H1 (cell line): ENCODE results near the gene JDP2. TPM values are rescaled to one million over a fixed set of nuclear protein-coding genes. Genes with fewer than 3 reads are reported as not detected.

Experiments
- CTCF ChIA-PET: fragments of 300-600 bp; sonication (Branson Sonifier 250); formaldehyde crosslinking; loops from one replicate; lab custom pipeline; 2021; ENCODE audit not compliant: partially characterized antibody; lab: Charles Lee
- POLR2A ChIA-PET: fragments of 300-600 bp; sonication (Branson Sonifier 250); formaldehyde crosslinking; loops from one replicate; lab custom pipeline; 2021; ENCODE audit warnings: inconsistent platforms; ENCODE audit not compliant: partially characterized antibody; lab: Charles Lee
- DNase-seq, 2 experiments: peaks; one replicate each; pipeline versions ENCODE4 v3.0.0 to v3.0.0-alpha.2; 2010 to 2022; ENCODE audit warnings: low spot score in 2 of 2, low read depth in 1 of 2, mixed read lengths in 1 of 2
- FAIRE-seq: peaks from 2 replicates; lab custom pipeline; 2011; peaks lifted over from hg19 to GRCh38; lab: Jason Lieb, UNC
- H2AFZ ChIP-seq: 2 replicates; pipeline ENCODE4 v1.8.1; 2012; ENCODE audit warnings: low read length, inconsistent platforms
- H2AK5ac ChIP-seq: 2 replicates; pipeline ENCODE4 v1.6.1; 2013; ENCODE audit warnings: low read depth, low read length
- H2BK120ac ChIP-seq: replicated peaks from 2 replicates; pipeline ENCODE3; 2013; ENCODE audit warnings: low read depth, low read length, inconsistent platforms
- H2BK12ac ChIP-seq: 2 replicates; pipeline ENCODE4 v1.6.1; 2013; ENCODE audit warnings: low read depth, low read length
- H2BK15ac ChIP-seq: 2 replicates; pipeline ENCODE4 v1.6.1; 2013; ENCODE audit warnings: low read length
- H2BK20ac ChIP-seq: 2 replicates; pipeline ENCODE4 v1.6.1; 2013; ENCODE audit warnings: low read length
- H2BK5ac ChIP-seq: 2 replicates; pipeline ENCODE4 v1.6.1; 2013; ENCODE audit warnings: low read depth, low read length
- H3K14ac ChIP-seq: 2 replicates; pipeline ENCODE4 v1.6.1; 2013; ENCODE audit warnings: inconsistent platforms; ENCODE audit not compliant: insufficient read length
- H3K18ac ChIP-seq: 2 replicates; pipeline ENCODE4 v1.6.1; 2013; ENCODE audit warnings: low read length; ENCODE audit errors: extremely low read depth
- H3K23ac ChIP-seq: 2 replicates; pipeline ENCODE4 v1.6.1; 2013; ENCODE audit warnings: inconsistent platforms; ENCODE audit not compliant: insufficient read length
- H3K23me2 ChIP-seq: 2 replicates; pipeline ENCODE4 v1.6.1; 2013; ENCODE audit warnings: low read depth, low read length
- H3K27ac ChIP-seq: 2 replicates; pipeline ENCODE4 v1.6.1; 2011; ENCODE audit warnings: low read depth, low read length, inconsistent platforms
- H3K27me3 ChIP-seq, 4 experiments: replicated peaks in 1 of 4; 1 replicate in 1 of 4; 2 replicates in 3 of 4; pipeline versions ENCODE4 v1.6.1 to v1.8.1; 2011 to 2013; ENCODE audit warnings: low read length in 3 of 4, mild to moderate bottlenecking in 3 of 4, inconsistent platforms in 2 of 4, mixed read lengths in 2 of 4, moderate library complexity in 1 of 4; ENCODE audit not compliant: control insufficient read depth in 3 of 4, insufficient read depth in 3 of 4; ENCODE audit errors: extremely low read depth in 1 of 4
- H3K36me3 ChIP-seq, 4 experiments: 2 replicates each; pipeline versions ENCODE4 v1.6.1 to v1.8.1; 2011 to 2013; ENCODE audit warnings: mild to moderate bottlenecking in 4 of 4, low read length in 3 of 4, moderate library complexity in 2 of 4, control low read depth in 1 of 4, inconsistent platforms in 1 of 4; ENCODE audit not compliant: insufficient read depth in 4 of 4, control insufficient read depth in 2 of 4
- H3K4ac ChIP-seq: replicated peaks from 2 replicates; pipeline ENCODE3; 2013; ENCODE audit warnings: low read length, low read depth, mixed read lengths, inconsistent platforms; ENCODE audit not compliant: insufficient read length
- H3K4me1 ChIP-seq, 4 experiments: replicated peaks in 1 of 4; 1 replicate in 1 of 4; 2 replicates in 3 of 4; pipeline versions ENCODE4 v1.6.1 to v1.8.1; 2011 to 2013; ENCODE audit warnings: low read length in 3 of 4, inconsistent platforms in 2 of 4, mixed read lengths in 1 of 4; ENCODE audit not compliant: insufficient read depth in 4 of 4, control insufficient read depth in 3 of 4
- H3K4me2 ChIP-seq, 2 experiments: 2 replicates each; pipeline versions ENCODE4 v1.6.1 to v1.8.1; 2011 to 2013; ENCODE audit warnings: low read depth in 2 of 2, low read length in 2 of 2, control low read depth in 1 of 2, inconsistent platforms in 1 of 2, mild to moderate bottlenecking in 1 of 2; ENCODE audit not compliant: insufficient read depth in 1 of 2
- H3K4me3 ChIP-seq, 4 experiments: fragments of 200-600, 300-600 bp in 1 of 4; sonication (generic), shearing (Covaris generic), sonication (Bioruptor Twin) in 1 of 4; 2 replicates each; pipeline versions ENCODE4 v1.5.1 to v1.8.1; 2011 to 2016; ENCODE audit warnings: low read length in 4 of 4, low read depth in 3 of 4, control low read depth in 2 of 4, inconsistent platforms in 2 of 4, mild to moderate bottlenecking in 2 of 4, mixed read lengths in 1 of 4, moderate library complexity in 1 of 4; ENCODE audit not compliant: insufficient read depth in 2 of 4; ENCODE audit errors: extremely low read depth in 1 of 4
- H3K56ac ChIP-seq: replicated peaks from 2 replicates; pipeline ENCODE3; 2013; ENCODE audit warnings: low read depth, mild to moderate bottlenecking, mixed read lengths, low read length, inconsistent platforms; ENCODE audit not compliant: insufficient read length
- H3K79me1 ChIP-seq: 2 replicates; pipeline ENCODE4 v1.6.1; 2013; ENCODE audit warnings: low read depth, low read length, control low read depth
- H3K79me2 ChIP-seq, 2 experiments: 2 replicates each; pipeline versions ENCODE4 v1.6.1 to v1.8.1; 2012 to 2013; ENCODE audit warnings: low read length in 2 of 2, mild to moderate bottlenecking in 2 of 2, inconsistent platforms in 1 of 2; ENCODE audit not compliant: insufficient read depth in 2 of 2, control insufficient read depth in 1 of 2
- H3K9ac ChIP-seq, 4 experiments: replicated peaks in 1 of 4; 1 replicate in 1 of 4; 2 replicates in 3 of 4; pipeline versions ENCODE4 v1.6.1 to v1.8.1; 2011 to 2013; ENCODE audit warnings: low read depth in 3 of 4, low read length in 3 of 4, control low read depth in 2 of 4, mild to moderate bottlenecking in 2 of 4, moderate library complexity in 2 of 4, inconsistent platforms in 1 of 4; ENCODE audit errors: extremely low read depth in 1 of 4
- H3K9me3 ChIP-seq, 2 experiments: 2 replicates each; pipeline versions ENCODE4 v1.6.1 to v1.8.1; 2012 to 2013; ENCODE audit warnings: mild to moderate bottlenecking in 2 of 2, moderate library complexity in 2 of 2, control low read depth in 1 of 2, inconsistent platforms in 1 of 2, low read depth in 1 of 2, low read length in 1 of 2, mixed read lengths in 1 of 2; ENCODE audit not compliant: insufficient read depth in 2 of 2
- H4K20me1 ChIP-seq, 2 experiments: replicated peaks in 1 of 2; 2 replicates each; pipeline versions ENCODE3 to v1.8.1; 2011 to 2013; ENCODE audit warnings: inconsistent platforms in 2 of 2, low read length in 2 of 2, mild to moderate bottlenecking in 1 of 2; ENCODE audit not compliant: insufficient read depth in 2 of 2, control insufficient read depth in 1 of 2
- H4K5ac ChIP-seq: 2 replicates; pipeline ENCODE4 v1.6.1; 2013; ENCODE audit warnings: low read length, low read depth, mixed read lengths, inconsistent platforms; ENCODE audit not compliant: insufficient read length
- H4K8ac ChIP-seq: 2 replicates; pipeline ENCODE4 v1.8.0; 2013; ENCODE audit warnings: mild to moderate bottlenecking, moderate library complexity, low read length, inconsistent platforms; ENCODE audit not compliant: insufficient read depth; ENCODE audit errors: extremely low read depth
- H4K91ac ChIP-seq: replicated peaks from 2 replicates; pipeline ENCODE3; 2013; ENCODE audit warnings: low read length, mixed read lengths, inconsistent platforms; ENCODE audit not compliant: insufficient read length
- ATF3 ChIP-seq: IDR thresholded peaks from 2 replicates; pipeline ENCODE4 v1.6.1; 2011; ENCODE audit warnings: low read depth, mild to moderate bottlenecking, low read length; ENCODE audit not compliant: insufficient read depth
- BRCA1 ChIP-seq: IDR thresholded peaks from 2 replicates; pipeline ENCODE4 v1.6.1; 2012; ENCODE audit warnings: low read depth, low read length, improper control_type of control experiment
- CBX5 ChIP-seq: fragments of 300-800, 300-1000 bp; sonication (generic); IDR thresholded peaks from 2 replicates; pipeline ENCODE4 v1.7.1; 2016; ENCODE audit warnings: antibody characterized with exemption, low read length, low read depth
- FOSL1 ChIP-seq: IDR thresholded peaks from 2 replicates; pipeline ENCODE4 v1.6.1; 2011; ENCODE audit warnings: mild to moderate bottlenecking, low read depth, low read length, moderate library complexity; ENCODE audit not compliant: insufficient read depth
- GABPA ChIP-seq: IDR thresholded peaks from 2 replicates; pipeline ENCODE4 v1.6.1; 2011; ENCODE audit warnings: mild to moderate bottlenecking, low read length, moderate library complexity, borderline replicate concordance; ENCODE audit not compliant: insufficient read depth
- JUND ChIP-seq: IDR thresholded peaks from 2 replicates; pipeline ENCODE4 v1.6.1; 2011; ENCODE audit warnings: mild to moderate bottlenecking, improper control_type of control experiment, low read length
- POLR2A ChIP-seq, 2 experiments: IDR thresholded peaks; 1 replicate in 1 of 2; 2 replicates in 1 of 2; pipeline ENCODE4 v1.6.1; 2011; ENCODE audit warnings: low read depth in 2 of 2, low read length in 2 of 2, mild to moderate bottlenecking in 2 of 2; ENCODE audit errors: control extremely low read depth in 1 of 2
- SIRT6 ChIP-seq: IDR thresholded peaks from one replicate; pipeline ENCODE4 v1.7.1; 2012; ENCODE audit warnings: low read length, inconsistent platforms
- TAF7 ChIP-seq: optimal IDR thresholded peaks from 2 replicates; pipeline ENCODE3; 2011; ENCODE audit warnings: low read depth, mild to moderate bottlenecking, inconsistent platforms, low read length, moderate library complexity, borderline replicate concordance
- TBP ChIP-seq: IDR thresholded peaks from 2 replicates; pipeline ENCODE4 v1.6.1; 2011; ENCODE audit warnings: low read depth, low read length, improper control_type of control experiment
- TEAD4 ChIP-seq: IDR thresholded peaks from 2 replicates; pipeline ENCODE4 v1.6.1; 2012; ENCODE audit warnings: low read depth, low read length, inconsistent platforms, mixed read lengths
- USF2 ChIP-seq: IDR thresholded peaks from 2 replicates; pipeline ENCODE4 v1.6.1; 2011; ENCODE audit warnings: low read length, improper control_type of control experiment
- YY1 ChIP-seq: IDR thresholded peaks from 2 replicates; pipeline ENCODE4 v1.6.1; 2011; ENCODE audit warnings: low read depth, mild to moderate bottlenecking, low read length
- WGBS, 2 experiments: shearing (Covaris generic) in 1 of 2; methylation state at CpG; one replicate each; pipeline versions ENCODE4 v1.1.6 to v1.1.7; 2013 to 2015; ENCODE audit warnings: low lambda C conversion rate in 2 of 2, mixed read lengths in 2 of 2, inconsistent platforms in 1 of 2, low coverage in 1 of 2, missing lambda C conversion rate in 1 of 2; ENCODE audit not compliant: insufficient replicate concordance in 2 of 2, insufficient coverage in 1 of 2, insufficient read length in 1 of 2; ENCODE audit errors: extremely low coverage in 1 of 2, missing lambda C conversion rate in 1 of 2; 5-methylcytosine and 5-hydroxymethylcytosine counted together
- polyA plus RNA-seq, 7 experiments: library from polyadenylated mRNA; depleted of rRNA in 3 of 7; stranded (reverse) in 5 of 7; unstranded in 2 of 7; fragments of >200 nt in 5 of 7; fragments of 200-250 nt in 2 of 7; gene quantifications; 1 replicate in 5 of 7; 2 replicates in 1 of 7; 4 replicates in 1 of 7; pipeline versions ENCODE4 v1.2.1 to v1.2.3, GENCODE V29; 2011 to 2013; ENCODE audit warnings: missing spikeins in 2 of 7, mixed read lengths in 2 of 7
- total RNA-seq: library from RNA; stranded (reverse); fragmentation: NEBNext Ultra II Directional; extraction: Animal tissue kit (Norgen Biotek cat#: 25700); gene quantifications from 2 replicates; pipeline ENCODE4 v1.2.1, GENCODE V29; 2021

The JDP2 gene
- total and polyA plus RNA-seq, 2 of the 8 experiments (the other 6 are each of a cell fraction or from before 2014, with no cell fraction given), result 8.9 to 27.2 TPM

- Histone ChIP-seq H3K4me2 (no peak overlapping the region), H3K36me3 (peaks cover 0 to 23% (median 0%) of the 10 kb centered on the region in 4 experiments; a peak in 4 of 8 replicates), H2BK120ac (no peak overlapping the region), H3K79me2 (peaks cover 0 to 3% of the 10 kb centered on the region in 2 experiments; a peak in 1 of 4 replicates), H3K79me1 (peaks cover 8% of the 10 kb centered on the region), H3K27me3 (no peaks in the 10 kb centered on the region), H3K14ac (no peak overlapping the region), H2BK5ac (0 out of 2 replicates have a peak overlapping the region, but pooled peaks have one; percentile 7), H3K27ac (no peak overlapping the region), H2BK20ac (no peak overlapping the region), H2BK12ac (no peak overlapping the region), H4K5ac (no peak overlapping the region), H4K20me1 (peaks cover 3% of the 10 kb centered on the region in 2 experiments), H3K18ac (no peak overlapping the region), H4K91ac (no peak overlapping the region), H4K8ac (no peak overlapping the region), H3K9me3 (no peaks in the 10 kb centered on the region), H2BK15ac (no peak overlapping the region), H3K4ac (no peak overlapping the region), H2AFZ (no peak overlapping the region), H3K23ac (no peak overlapping the region), H3K9ac (no peak overlapping the region), H3K4me3 (no peak overlapping the region), H3K23me2 (no peaks in the 10 kb centered on the region), H3K4me1 (peaks cover 2 to 15% (median 9%) of the 10 kb centered on the region in 4 experiments), H2AK5ac (no peak overlapping the region), H3K56ac (no peak overlapping the region)
- ChIA-PET POLR2A (interaction anchor here (0.9 to 6.7 kb wide), 6 partner anchors 11 to 116 kb away, joined by 3 to 65 read pairs (median 4); partner anchors contain the start of gene JDP2), CTCF (interaction anchor here (0.7 to 4.4 kb wide), 8 partner anchors 14 to 579 kb away, joined by 3 to 21 read pairs (median 4); no protein-coding TSS in a partner anchor)
- DNase-seq (no peak), FAIRE-seq (no peak)
- WGBS, 2 experiments, result 97% methylated on average over 13 of the region's 13 CpGs; no CpG with 5 or more reads in 1 of the 2 experiments
- no peak for TF ChIP-seq POLR2A (IDR thresholded peaks at IDR 0.05; ENCODE audit: control extremely low read depth in 1 of 2, low read depth in 2 of 2, low read length in 2 of 2)
- TF ChIP-seq ATF3, result no peak
- TF ChIP-seq TAF7, result no peak
- TF ChIP-seq JUND, result no peak
- TF ChIP-seq FOSL1, result no peak
- TF ChIP-seq USF2, result no peak
- TF ChIP-seq BRCA1, result no peak
- no peak for TF ChIP-seq TEAD4
- TF ChIP-seq SIRT6, result no peak
- TF ChIP-seq CBX5, result no peak
- no peak for TF ChIP-seq YY1
- no peak for TF ChIP-seq GABPA
- TF ChIP-seq TBP, result no peak
Measured at GRCh38 chr14:75439989-75440388, 12.2 kb downstream of the JDP2 start.
